ENCODE data around the gene FAM89A. TPM values are rescaled to one million over a fixed set of nuclear protein-coding genes. Genes with fewer than 3 reads are reported as not detected.
"Not testable (repeated sequence)": the region's sequence is repeated elsewhere in the genome, so short reads cannot be mapped to it uniquely, and the experiment has no call there.

The FAM89A gene
- total RNA-seq, 1 experiment from 2014 or later, result 0.24 TPM

- no peaks in the 10 kb centered on the region; the same call in 1 of the 2 replicates for H4K20me1 ChIP-seq (ENCODE audit: insufficient read depth)
- H3K4me1 ChIP-seq (replicated peaks; ENCODE audit: insufficient read depth), result no peaks in the 10 kb centered on the region
- H3K27me3 ChIP-seq (ENCODE audit: insufficient read depth, low read depth), result no peaks in the 10 kb centered on the region
- ChIA-PET CTCF (no interaction called here), POLR2A (ENCODE audit: unreplicated experiment) (no interaction called here)
- H3K27ac ChIP-seq, result no peak overlapping the region
- peaks cover 6% of the 10 kb centered on the region for H3K79me2 ChIP-seq (ENCODE audit: low read depth)
- TF ChIP-seq EZH2 (IDR thresholded peaks at IDR 0.05; ENCODE audit: low read depth), result no peak
- TF ChIP-seq CTCF (conservative IDR thresholded peaks at IDR 0.05), result no peak
- intact Hi-C loops (cut with micrococcal nuclease; ENCODE audit: unreplicated experiment), result no loop called here
- no peak overlapping the region for H3K4me3 ChIP-seq
- H3K9me3 ChIP-seq (ENCODE audit: insufficient read depth, low read depth), result no peaks in the 10 kb centered on the region
- 0 out of 2 replicates have a peak, but pooled peaks cover 2% of the 10 kb centered on the region for H3F3A ChIP-seq (ENCODE audit: insufficient read depth, low read depth)
- no peak overlapping the region for H2AFZ ChIP-seq
- no TSS peak for BruUV-seq (replicated peaks)
- no peaks in the 10 kb centered on the region for H3K36me3 ChIP-seq (ENCODE audit: low read depth)
- H3K4me2 ChIP-seq, result no peak overlapping the region
- no peaks in the 10 kb centered on the region for H3K9me2 ChIP-seq (ENCODE audit: insufficient read depth)
- DNase-seq, result no peak
Observed at GRCh38 chr1:230985711-230986110, 54.3 kb downstream of the FAM89A start.

DNA sequence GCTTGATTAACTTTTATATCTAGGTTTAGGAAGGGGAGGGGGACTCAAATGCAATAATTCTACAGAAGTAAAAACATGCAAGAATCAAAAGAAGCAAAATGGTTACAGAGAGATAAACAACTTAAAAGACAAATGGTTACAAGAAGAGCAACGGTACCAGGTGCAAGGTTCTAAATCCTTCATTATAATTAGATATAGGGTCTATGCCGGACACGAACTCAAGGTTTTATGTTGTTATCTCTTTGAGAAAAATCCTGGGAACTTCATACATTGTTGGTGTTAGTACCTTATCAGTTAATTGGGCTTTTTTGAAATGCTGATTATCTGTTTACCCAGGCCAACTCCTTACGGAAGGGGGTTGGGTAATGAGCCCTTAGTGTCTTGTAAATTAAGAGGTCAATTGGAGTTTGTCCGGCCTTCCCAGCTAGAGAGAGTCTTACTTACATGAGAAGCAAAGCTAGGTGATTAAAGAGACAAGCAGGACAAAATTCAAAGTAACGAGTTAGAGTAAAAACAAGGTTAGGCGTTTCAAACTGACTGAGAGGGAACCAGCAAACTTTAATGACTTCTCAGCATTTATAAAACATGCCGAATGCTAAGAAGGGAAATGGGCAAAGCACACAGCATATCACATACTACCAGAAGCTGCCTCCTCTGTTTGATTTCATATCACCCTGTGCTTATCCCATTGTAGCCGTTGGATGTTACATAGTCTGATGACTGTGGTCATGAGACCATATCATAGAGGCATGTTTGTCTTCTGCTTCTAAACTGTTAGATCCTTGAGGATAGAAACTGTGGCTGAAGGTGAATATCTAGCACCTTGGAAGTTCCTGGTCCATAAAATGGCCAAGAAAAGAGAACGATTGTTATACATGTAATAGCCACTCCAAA lies 55.2 kb downstream of the FAM89A start:
- H2AFZ ChIP-seq; CTCF ChIA-PET; DNase-seq; H3K9me3 ChIP-seq (ENCODE audit: insufficient read depth, low read depth); intact Hi-C loops (cut with micrococcal nuclease; ENCODE audit: unreplicated experiment); BruUV-seq (replicated peaks); POLR2A ChIA-PET (ENCODE audit: unreplicated experiment); H3K4me3 ChIP-seq; H3K27me3 ChIP-seq (ENCODE audit: insufficient read depth, low read depth); H3K27ac ChIP-seq; H3K4me2 ChIP-seq; H3F3A ChIP-seq (ENCODE audit: insufficient read depth, low read depth); H3K4me1 ChIP-seq (replicated peaks; ENCODE audit: insufficient read depth); H4K20me1 ChIP-seq (ENCODE audit: insufficient read depth); H3K9me2 ChIP-seq (ENCODE audit: insufficient read depth); H3K36me3 ChIP-seq (ENCODE audit: low read depth): not testable (repeated sequence)
- peaks cover 14% of the 10 kb centered on the region for H3K79me2 ChIP-seq (ENCODE audit: low read depth)

DNA sequence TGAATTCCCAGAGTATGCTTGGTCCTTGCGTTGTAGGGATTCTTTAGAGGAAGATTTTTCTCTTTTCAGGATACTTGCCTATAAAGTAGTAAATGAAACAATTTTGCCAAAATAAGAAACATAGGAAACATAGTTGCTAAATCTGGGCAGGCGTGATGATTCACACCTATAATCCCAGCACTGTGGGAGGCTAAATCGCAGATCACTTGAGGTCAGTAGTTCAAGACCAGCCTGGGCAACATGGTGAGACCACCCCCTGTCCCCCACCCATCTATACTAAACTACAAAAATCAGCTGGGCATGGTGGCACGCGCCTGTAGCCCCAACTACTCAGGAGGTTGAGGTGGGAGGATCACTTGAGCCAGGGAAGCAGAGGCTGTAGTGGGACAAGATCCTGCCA lies 56.2 kb downstream of the FAM89A start:
- no peak overlapping the region for H2AFZ ChIP-seq
- H4K20me1 ChIP-seq (ENCODE audit: insufficient read depth), result no peaks in the 10 kb centered on the region; the same call in 1 of the 2 replicates
- no peak for DNase-seq
- ChIA-PET POLR2A (ENCODE audit: unreplicated experiment) (no interaction called here), CTCF (no interaction called here)
- H3K27ac ChIP-seq, result no peak overlapping the region
- no peak overlapping the region for H3K4me3 ChIP-seq
- no peaks in the 10 kb centered on the region for H3K36me3 ChIP-seq (ENCODE audit: low read depth)
- intact Hi-C loops (cut with micrococcal nuclease; ENCODE audit: unreplicated experiment), result no loop called here
- H3K9me2 ChIP-seq (ENCODE audit: insufficient read depth), result no peaks in the 10 kb centered on the region
- peaks cover 22% of the 10 kb centered on the region for H3K79me2 ChIP-seq (ENCODE audit: low read depth)
- H3K9me3 ChIP-seq (ENCODE audit: insufficient read depth, low read depth), result no peaks in the 10 kb centered on the region
- no peaks in the 10 kb centered on the region for H3K27me3 ChIP-seq (ENCODE audit: insufficient read depth, low read depth)
- H3K4me2 ChIP-seq, result no peak overlapping the region
- no peaks in the 10 kb centered on the region for H3F3A ChIP-seq (ENCODE audit: insufficient read depth, low read depth)
- peaks cover 8% of the 10 kb centered on the region for H3K4me1 ChIP-seq (replicated peaks; ENCODE audit: insufficient read depth)
- TF ChIP-seq CTCF (conservative IDR thresholded peaks at IDR 0.05), result no peak
- no peak for TF ChIP-seq EZH2 (IDR thresholded peaks at IDR 0.05; ENCODE audit: low read depth)
- BruUV-seq (replicated peaks), result no TSS peak
